ENCODE results near the gene CD36.

The CD36 gene

GRCh38 chr7:80632819-80633218 lies 5.6 kb upstream of the CD36 start:
- H3K9me3 ChIP-seq = no peaks in the 10 kb centered on the region
- no peak overlapping the region for H3K4me3 ChIP-seq
- DNase-seq = no peak
- H3K27me3 ChIP-seq = no peaks in the 10 kb centered on the region
- H3K36me3 ChIP-seq = no peaks in the 10 kb centered on the region
- TF ChIP-seq CTCF (IDR thresholded peaks at IDR 0.05) = no peak
- peaks cover 0 to 5% (median 2%) of the 10 kb centered on the region in 4 donors for H3K4me1 ChIP-seq
- H3K27ac ChIP-seq = no peak overlapping the region
- intact Hi-C loops (cut with DNase I; ENCODE audit: low total_unique reads) = no loop called here

GRCh38 chr7:80634505-80634904 lies 3.9 kb upstream of the CD36 start:
- Histone ChIP-seq H3K4me3 (no peak overlapping the region), H3K36me3 (no peaks in the 10 kb centered on the region), H3K9me3 (no peaks in the 10 kb centered on the region), H3K4me1 (peaks cover 0 to 5% (median 2%) of the 10 kb centered on the region in 4 donors), H3K27ac (no peak overlapping the region), H3K27me3 (no peaks in the 10 kb centered on the region)
- DNase-seq = no peak
- no peak for TF ChIP-seq CTCF (IDR thresholded peaks at IDR 0.05)
- intact Hi-C loops (cut with DNase I; ENCODE audit: low total_unique reads) = no loop called here

GRCh38 chr7:80635533-80635932 lies 2.9 kb upstream of the CD36 start:
- H3K27ac ChIP-seq = no peak overlapping the region
- no peaks in the 10 kb centered on the region for H3K9me3 ChIP-seq
- H3K27me3 ChIP-seq = no peaks in the 10 kb centered on the region
- DNase-seq = no peak
- TF ChIP-seq CTCF (IDR thresholded peaks at IDR 0.05) = no peak
- H3K36me3 ChIP-seq = no peaks in the 10 kb centered on the region
- intact Hi-C loops (cut with DNase I; ENCODE audit: low total_unique reads) = no loop called here
- peaks cover 0 to 4% (median 2%) of the 10 kb centered on the region in 4 donors for H3K4me1 ChIP-seq
- no peak overlapping the region for H3K4me3 ChIP-seq

- Histone ChIP-seq H3K4me1 (peaks cover 0 to 3% (median 0%) of the 10 kb centered on the region in 4 donors), H3K36me3 (no peaks in the 10 kb centered on the region), H3K9me3 (no peaks in the 10 kb centered on the region), H3K27me3 (no peaks in the 10 kb centered on the region), H3K4me3 (no peak overlapping the region), H3K27ac (no peak overlapping the region)
- no peak for DNase-seq
- intact Hi-C loops (cut with DNase I; ENCODE audit: low total_unique reads) = no loop called here
- no peak for TF ChIP-seq CTCF (IDR thresholded peaks at IDR 0.05)
Measured at GRCh38 chr7:80635998-80636397, 2.4 kb upstream of the CD36 start.

- Histone ChIP-seq H3K4me1 (peaks cover 0 to 3% (median 0%) of the 10 kb centered on the region in 4 donors), H3K4me3 (no peak overlapping the region), H3K27me3 (no peaks in the 10 kb centered on the region), H3K27ac (no peak overlapping the region), H3K9me3 (no peaks in the 10 kb centered on the region), H3K36me3 (no peaks in the 10 kb centered on the region)
- intact Hi-C loops (cut with DNase I; ENCODE audit: low total_unique reads) = no loop called here
- DNase-seq = no peak
- TF ChIP-seq CTCF (IDR thresholded peaks at IDR 0.05) = no peak
Measured at GRCh38 chr7:80636709-80637108, 1.7 kb upstream of the CD36 start.

GRCh38 chr7:80637454-80637853 lies 988 bp upstream of the CD36 start:
- H3K27me3 ChIP-seq = no peaks in the 10 kb centered on the region
- DNase-seq = no peak
- no peak overlapping the region for H3K4me3 ChIP-seq
- intact Hi-C loops (cut with DNase I; ENCODE audit: low total_unique reads) = no loop called here
- no peak overlapping the region for H3K27ac ChIP-seq
- no peaks in the 10 kb centered on the region for H3K9me3 ChIP-seq
- no peaks in the 10 kb centered on the region for H3K36me3 ChIP-seq
- peaks cover 0 to 3% (median 0%) of the 10 kb centered on the region in 4 donors for H3K4me1 ChIP-seq
- no peak for TF ChIP-seq CTCF (IDR thresholded peaks at IDR 0.05)
